Fibroblast of skin of scalp (primary cell): ENCODE measurements around the gene ICE2.
"Not testable (repeated sequence)": the region's sequence is repeated elsewhere in the genome, so short reads cannot be mapped to it uniquely, and the experiment has no call there.

ENCODE experiments used
- DNase-seq: peaks from one replicate; pipeline ENCODE4 v3.0.0-alpha.2; 2013

ICE2 gene

DNA sequence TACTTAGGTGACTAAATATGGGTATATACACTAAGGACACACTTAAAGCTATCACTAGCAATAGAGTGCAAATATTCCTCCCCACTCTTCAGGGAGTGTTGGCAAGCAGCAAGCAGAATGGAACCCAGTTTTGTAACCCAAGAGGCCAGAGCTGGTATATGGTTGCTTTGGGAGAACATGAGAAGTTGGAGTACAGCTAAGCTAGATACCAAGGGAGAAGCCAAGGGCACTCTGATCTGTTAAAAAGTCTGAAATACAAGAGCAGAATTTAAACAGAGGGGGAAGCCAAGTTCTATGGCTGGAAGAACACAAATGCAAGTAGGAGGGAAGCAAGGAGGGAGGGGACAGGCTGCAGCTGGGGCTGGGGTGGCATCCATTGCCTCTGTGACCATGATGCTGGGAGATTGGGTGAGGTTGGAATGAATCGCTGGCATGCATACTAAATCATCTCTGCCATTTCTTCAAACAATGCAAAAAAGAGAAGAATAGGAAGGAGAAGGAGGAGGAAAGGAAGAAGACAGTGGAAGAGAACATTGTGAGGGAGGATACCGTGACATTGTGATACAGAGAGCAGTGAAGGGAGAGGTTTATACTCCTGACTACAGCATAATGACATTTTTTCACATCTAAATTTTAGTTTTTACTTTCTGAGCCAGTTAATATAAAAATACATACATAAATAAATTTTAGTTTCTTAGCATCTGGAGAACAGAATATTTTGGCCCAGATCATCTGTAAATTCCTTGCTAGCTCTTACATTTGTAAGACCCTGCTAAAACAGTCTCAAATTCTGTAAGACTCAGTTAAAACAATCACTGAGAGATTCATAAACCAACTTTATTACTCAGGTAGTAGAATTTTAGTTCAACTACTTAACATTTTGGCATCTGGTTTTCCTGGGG is 72.2 kb downstream of the ICE2 start:
- DNase-seq: no peak

DNA sequence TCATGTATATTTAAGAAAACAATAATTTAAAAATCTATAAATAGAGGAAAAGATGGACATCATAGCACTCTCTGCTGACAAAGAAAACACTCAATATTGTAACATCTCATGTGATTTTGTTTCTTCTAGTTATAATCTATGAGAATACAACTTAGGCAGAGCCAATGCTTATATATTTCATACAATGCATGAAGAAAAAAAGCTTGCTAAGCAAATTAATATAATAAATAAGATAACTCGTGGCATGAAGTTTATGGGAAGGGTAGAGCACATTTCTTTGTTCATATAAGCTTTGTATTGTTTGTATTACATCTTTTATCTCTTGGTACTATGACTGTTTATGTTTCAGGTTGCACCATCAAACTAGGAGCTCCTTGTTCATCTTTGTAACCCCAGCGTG is 73.5 kb downstream of the ICE2 start:
- no peak for DNase-seq

DNA sequence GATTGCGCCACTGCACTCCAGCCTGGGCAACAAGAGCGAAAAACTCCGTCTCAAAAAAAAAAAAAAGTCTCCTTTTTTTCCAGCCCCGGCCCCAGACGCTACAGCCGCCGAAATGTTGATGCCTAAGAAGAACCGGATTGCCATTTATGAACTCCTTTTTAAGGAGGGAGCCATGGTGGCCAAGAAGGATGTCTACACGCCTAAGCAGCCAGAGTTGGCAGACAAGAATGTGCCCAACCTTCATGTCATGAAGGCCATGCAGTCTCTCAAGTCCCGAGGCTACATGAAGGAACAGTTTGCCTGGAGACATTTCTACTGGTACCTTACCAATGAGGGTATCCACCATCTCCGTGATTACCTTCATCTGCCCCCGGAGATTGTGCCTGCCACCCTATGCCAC is 74.6 kb downstream of the ICE2 start:
- DNase-seq: not testable (repeated sequence)

DNA sequence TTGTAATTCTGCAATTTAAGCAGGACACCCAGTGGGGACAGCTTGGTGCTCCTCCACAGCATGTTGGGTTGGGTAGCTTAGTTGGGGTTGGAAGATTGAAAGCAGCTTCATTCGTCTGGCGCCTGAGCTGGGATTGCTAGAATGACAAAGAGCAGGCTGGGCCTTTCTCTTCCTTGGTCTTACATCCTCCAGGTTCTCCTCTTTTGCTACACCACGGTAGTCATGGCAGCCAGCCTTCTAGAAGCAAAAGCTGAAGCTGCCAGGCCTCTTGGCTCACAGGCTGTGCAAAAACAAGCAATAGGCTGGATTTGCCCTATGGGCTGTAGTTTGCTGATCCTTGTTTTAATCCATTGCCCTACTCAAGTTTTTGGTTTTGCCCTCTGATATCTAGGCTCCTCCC is 78.0 kb downstream of the ICE2 start:
- DNase-seq: no peak

DNA sequence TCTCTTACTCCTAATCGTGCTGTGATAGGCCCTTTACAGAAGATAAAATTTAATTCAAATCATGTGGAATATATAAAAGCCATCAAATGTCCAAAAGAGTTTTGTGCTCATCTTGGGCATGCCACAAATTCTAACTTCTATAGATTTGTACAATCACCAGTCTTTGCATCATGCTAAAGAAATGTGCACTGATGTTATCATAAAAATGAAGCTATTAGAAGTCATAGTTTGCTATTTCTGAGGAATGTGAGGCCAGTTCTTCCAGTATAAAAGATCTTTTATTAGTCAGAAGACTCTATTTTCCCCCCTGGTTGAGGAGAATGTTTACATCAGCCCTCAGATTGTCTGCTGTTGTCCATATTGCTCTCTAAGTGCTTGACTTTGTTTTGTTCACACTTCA is 79.0 kb downstream of the ICE2 start:
- DNase-seq: peak; percentile 93

DNA sequence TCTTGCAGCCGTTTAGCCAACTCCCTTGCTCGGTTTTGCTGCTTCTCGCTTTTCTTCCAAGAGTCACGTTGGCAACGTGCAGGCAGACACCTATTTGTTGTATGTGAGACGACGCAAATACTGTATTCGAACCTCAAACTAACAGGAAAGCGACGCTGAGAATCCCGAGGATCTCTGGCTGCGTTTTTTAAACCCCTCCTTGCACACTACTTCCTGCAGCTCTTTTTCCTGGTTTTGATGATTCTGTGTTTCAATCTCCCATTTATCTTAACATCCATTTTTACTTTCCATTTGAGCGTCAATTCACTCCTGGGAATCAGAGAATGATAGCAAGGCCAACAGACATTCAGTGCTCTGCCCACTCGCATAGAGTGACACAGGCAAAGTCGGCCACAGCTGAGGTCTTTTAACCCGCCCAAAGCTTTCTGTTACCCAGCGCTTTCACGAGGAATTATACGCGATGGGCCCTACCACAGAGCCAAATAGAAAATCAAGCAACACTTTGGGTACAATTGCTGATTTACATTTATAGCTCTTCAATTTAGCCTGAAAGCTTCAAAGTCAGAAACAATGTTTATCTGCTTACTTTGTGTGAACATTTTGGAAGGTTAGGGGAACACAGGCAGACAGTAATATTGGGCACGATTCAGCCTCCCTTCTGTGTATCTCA is 79.6 kb downstream of the ICE2 start:
- no peak for DNase-seq

DNA sequence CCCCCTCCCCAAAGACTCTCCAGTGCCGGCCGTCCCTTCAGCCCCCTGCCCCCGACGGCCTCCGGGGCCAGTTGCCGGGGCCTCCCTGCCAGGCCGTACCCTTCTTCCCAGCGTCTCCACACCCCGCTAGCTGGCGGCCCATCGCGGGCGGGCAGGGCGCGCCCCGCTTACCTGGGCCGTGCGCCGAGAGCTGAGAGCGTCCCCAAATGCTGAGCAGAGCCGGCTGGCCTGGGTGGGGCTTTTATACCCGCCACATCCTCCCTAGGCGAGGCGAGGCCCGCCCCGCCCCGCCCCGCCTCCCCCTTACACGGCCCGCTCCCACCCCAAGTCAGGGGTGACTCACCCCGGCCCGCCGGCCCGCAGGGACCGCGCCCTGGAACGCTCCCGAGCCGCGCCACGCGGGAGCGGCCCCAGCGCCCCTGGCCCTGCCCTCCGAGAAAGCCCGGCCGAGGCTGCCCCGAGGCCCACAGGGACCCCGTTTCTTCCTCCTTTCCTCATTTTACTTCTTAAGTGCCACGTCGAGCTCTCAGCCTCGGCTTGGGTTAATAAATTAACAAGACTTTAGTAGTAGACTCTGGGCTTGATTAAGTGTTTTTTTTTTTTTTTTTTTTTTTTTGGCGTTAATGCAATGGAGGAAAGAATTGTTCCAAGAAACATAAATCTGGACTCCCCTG is 81.0 kb downstream of the ICE2 start, which contains the start of gene ANXA2:
Gene ANXA2, minus strand, starts transcription at position 215 of the 674 bp plus-strand sequence. CDS start 11,911 bp downstream, outside the sequence.
- DNase-seq: peak; percentile 96

DNA sequence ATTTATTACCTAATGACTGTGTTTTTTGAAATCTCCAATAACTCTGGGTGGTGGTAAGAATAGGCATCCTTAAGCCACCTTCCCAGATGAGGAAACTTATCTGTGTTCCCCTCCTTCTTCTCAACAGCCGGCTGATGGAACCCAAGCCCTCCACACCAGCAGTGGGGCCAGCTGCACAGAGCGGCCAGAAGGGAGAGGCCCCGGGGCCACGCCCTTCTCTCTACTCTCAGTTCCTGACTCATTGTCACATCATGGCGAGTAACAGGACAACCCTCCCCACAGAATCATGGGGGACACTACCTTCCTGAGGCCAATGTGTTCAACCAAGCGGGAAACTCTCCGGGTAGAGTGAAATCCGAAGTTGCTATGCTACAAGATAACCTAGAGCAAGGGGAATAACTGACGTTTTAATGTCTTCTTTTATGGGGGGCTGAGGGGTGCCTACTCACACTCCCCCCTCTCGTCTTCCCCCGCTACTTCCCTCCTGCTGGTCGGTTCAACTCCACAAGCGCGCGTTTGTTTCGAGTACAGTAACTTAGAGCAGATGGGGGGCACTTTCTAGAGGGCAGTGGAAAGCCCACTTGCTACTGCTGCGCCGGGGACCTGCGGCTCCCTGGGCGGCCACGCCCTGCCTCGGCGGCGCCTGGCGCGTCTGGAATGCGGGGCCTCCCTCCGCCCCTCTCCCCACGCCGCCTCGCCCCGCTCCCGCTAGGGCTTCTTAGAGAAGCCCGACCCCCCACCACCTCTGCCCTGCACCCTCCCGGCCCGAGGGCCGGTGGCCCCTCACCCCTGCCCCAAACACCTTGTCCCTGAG is 81.8 kb downstream of the ICE2 start:
- peak; percentile 82 for DNase-seq

DNA sequence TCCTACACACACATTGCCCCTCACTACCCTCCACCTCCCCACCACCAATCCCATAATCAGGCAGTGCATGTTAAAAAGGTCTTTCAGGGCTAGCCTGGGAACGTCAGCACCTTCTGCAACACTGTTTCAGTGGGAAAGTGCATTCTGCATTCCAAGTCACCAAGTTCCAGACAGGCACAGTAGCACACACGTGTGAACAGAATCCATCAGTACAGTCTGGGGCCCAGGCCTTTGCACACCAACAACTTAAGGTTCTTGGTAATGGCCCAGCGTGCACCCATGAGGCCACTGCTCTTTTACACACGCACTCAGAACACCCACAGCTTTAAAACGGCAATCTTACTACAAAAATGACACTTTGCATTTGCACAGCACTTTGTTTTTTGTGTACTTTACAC is 82.4 kb downstream of the ICE2 start:
- no peak for DNase-seq

DNA sequence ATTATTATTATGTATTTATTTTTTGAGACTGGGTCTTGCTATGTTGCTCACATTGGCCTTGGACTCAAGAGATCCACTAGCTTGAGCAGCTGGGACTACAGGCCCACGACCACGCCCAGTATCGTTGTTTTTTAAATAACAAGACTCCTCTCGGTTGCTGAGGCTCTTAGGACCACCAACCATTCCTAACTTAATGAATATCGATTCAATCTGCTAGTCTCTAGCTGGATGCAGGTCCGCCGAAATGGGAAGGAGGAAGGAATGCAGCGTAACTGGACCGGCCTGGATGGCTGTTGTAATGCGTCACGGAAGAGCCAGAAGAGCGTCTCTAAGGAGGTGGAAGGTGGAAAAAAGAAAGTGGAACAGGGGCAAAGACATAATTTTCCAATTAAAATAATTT is 82.8 kb downstream of the ICE2 start:
- DNase-seq: no peak

DNA sequence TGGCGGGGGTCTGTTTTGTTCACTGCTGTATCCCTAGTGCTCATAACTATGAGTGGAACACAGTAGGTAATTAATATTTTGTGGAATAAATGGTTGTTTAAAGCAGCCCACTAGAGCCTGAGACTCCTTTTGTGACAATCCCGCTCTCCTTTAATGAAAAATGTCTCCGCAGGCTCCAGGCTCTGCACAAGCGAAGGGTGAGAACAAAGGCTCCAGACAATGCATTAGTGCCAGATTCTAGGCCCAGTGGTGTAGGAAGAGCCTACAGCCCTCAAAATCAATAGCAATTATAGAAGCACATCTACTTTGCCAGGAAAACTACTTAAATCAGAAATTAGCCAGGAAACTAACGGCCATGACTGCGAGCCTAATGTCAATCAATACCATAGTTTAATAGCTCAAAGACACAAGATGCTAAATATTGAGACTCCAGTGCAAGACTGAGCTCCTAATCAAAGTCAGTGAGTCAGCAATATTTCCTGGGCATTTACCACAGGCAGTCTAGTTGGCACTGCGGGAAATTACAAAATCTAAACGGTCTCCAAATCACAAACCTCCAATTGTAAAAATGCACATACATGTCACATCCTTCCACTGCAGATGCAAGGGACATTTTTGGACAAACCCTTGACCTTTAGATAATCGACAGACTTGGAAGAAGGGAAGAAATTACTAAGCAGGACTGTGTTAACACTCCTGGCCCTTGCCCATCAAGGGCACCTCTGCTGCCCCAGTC is 83.5 kb downstream of the ICE2 start:
- DNase-seq: no peak

DNA sequence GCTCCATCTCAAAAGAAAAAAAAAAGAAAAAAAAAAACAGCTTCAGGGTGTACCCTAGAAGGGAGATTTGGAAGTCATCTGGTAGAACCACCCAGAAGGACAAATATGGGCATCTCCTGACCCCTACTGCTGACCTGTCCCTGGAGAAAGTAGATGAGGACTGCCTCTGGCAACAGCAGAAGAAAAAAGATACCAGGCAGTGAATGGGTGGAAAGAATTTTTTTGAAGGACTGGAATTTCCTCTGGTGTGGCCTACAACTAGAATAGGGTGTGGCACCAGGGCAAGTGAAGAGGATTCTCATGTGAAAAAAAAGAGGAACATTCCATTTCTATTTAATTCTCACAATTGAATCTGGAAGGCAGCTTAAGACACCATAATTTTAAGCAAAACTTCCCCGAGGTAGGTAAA is 84.2 kb downstream of the ICE2 start:
- peak; percentile 76 for DNase-seq

DNA sequence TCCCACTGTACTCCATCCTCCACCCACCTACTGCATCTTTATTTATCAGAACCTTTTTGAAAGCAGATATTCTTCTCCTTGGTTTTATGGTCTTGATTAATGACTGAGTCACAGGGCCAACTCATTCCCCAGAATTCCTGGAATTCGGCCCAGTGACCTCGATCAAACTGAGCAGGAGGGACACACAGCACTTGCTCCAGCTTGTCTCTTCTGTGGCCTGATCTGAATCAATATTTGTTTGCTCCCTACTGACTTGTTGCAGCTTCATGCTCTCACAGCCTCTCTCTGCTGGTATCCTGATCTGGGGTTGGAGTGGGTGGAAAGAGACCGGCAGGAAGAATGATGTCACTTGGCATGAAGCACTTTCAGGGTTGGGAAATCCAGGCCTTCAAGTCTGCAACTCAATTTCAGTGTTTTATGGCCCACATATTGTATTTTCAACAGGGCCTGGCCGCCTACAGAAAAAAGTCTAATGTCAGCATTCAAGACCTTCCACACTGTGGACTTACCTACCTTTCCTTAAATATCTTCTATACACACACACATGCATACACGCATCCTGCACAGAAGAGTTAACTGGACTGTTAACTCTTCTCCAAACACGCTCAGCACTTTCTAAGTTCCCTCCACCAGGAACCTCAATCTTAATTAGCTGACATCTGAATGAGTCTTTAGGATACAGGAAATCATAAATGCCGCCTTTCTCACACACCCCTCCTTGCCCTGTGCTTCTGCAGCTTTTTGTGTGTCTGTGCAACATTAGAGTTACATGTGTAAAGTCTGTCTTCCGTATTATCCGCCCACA is 85.8 kb downstream of the ICE2 start:
- DNase-seq: peak; percentile 98

DNA sequence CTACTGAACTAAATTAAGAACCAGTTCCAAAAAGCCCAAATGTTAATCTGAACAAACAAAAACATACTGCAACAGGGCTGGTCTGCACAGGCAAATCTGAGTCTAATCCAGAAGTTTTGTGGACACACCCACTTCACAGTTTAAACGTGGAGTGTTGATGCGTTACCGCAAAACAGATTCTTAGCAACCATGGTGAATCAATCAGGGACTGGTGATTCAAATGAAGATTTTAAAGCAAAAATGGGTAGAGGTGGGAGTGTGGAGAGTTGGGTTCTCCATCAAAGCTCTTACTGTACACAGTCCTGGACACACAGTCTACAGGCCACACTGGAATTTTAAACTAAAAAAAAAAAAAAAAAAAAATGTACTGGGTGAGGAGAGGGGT is 86.3 kb downstream of the ICE2 start:
- DNase-seq: peak; percentile 78

DNA sequence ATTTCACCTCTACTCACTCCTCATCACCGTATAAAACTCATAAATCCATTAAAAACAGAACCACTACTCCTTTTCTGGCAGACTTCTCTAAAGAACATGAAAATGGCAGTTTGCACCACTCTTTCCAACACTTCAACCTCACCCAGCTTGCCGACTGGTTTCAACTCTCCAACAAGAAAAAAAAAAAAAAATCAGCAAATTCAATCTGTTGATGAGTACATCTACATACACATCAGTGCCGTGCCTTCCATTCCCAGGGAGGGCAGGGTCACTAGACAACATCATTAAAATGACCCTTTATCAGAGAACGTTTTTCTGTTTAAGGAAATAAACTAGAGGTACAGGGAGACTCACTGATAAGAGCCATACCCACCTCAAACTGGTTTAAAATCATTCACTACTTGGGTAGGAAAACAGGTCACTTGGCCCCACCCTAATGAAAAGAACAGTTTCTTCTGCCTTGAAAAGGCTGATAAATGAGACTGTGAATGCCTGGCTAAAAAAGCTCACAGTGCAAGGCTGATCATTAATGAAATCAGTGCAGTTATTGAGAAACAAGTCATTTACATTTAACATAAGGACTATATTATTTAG is 87.1 kb downstream of the ICE2 start:
- no peak for DNase-seq

DNA sequence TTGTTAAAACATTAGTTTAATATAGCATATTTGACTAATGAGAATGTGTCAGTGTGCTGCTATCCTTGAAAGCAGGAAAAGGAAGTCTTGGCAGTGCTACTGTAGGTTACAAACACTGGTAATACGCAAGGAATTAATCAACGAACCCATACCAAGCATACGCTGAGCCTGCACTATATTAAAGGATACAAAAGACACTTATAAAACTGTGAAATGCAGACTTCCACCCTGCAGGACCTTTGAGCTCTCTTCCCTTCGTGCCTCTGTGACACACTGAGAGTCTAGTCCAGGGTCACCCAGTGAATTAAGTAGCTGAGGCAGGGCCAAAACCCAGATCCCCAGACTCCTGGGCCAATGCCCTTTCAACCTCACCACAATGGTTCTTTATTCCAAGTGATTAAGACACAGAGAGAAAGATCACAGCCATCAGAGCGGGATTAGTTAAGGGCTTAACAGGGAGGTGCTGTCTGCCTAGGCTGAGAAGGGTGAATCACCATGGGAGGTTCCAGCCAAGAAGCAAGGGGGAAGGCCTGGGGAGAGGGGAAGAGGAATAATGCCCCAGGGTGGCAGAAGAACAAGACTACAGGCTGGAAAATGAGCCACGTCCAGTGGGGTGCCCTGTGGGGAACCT is 88.0 kb downstream of the ICE2 start:
- DNase-seq: peak; percentile 90

DNA sequence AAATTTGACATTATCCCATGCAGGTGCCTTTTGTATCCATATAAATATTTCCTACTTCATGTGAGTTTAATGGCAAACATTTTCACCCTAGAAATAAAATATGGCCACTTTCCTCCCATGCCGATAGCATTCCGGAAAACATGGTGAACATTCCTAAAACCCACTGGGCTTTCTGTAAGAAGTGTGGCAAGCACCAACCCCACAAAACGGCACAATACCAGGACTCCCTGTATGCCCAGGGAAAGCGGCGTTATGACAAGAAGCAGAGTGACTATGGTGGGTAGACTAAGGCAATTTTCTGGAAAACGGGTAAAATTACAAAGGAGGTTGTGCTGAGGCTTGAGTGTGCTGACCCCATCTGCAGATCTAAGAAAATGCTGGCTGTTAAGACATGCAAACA is 88.7 kb downstream of the ICE2 start:
- no peak for DNase-seq

DNA sequence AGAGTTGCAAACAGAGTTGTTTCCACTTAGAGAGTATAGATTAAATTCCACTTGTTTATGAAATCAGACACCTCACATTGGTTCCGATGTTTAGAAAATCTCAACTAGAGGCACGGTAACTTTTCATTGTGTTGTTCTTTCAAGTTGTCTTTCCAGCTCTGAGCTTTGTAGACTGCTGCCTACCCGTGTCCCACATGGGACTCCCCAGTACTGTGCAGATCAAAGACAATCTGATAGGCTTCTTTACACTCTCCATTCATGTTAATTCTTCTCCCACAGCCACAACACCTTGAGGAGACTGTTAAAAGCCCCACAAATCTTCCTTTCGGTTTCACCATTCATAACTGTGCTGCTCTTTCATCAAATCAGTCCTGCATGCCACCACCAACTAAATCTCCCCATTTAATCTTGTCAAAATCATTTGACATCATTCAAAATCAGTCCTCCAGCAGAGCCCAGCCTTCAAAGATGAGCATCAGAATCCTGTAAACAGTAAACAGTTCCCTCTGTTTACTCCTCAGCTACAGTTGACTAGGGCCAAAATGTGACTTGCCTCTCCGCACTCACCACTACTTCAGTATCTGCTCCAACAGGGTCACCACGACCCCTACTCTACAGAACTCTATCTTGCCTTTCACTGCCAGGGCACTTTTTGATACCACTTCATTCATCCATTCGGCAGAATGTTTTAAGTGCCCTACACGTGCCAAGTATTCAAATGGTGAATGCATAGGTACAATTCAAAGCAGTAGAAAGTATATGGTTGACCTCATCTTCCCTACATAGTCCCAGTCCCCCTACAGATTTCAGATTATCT is 89.5 kb downstream of the ICE2 start:
- DNase-seq: no peak

DNA sequence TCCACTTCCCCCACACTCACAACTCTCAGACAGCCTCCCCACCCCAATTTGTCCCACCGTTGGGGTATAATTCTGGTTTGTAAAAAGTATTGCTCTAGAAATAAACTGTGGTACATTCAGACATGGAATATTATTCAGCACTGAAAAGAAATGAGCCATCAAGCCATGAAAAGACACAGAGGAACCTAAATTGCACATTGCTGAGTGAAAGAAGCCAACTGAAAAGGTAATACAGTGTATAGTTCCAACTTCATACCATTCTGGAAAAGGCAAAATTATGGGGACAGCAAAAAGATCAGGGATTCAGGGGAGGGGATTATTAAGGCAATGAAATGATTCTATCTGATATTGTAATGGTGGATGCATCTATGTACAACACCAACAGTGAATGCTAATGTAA is 91.6 kb downstream of the ICE2 start:
- no peak for DNase-seq
